SK-N-MC (cell line): Measurements from ENCODE around the gene TAB2.

Source experiments
- EZH2 ChIP-seq: fragments of 200-600 bp; sonication (generic); IDR thresholded peaks from one replicate; pipeline ENCODE4 v1.6.1; 2017; ENCODE audit warnings: antibody characterized with exemption
- FOXP2 ChIP-seq: optimal IDR thresholded peaks from 2 replicates; pipeline ENCODE3; 2011; ENCODE audit warnings: mild to moderate bottlenecking, moderate library complexity; ENCODE audit not compliant: insufficient read depth; ENCODE audit errors: extremely low read length, control extremely low read depth
- POLR2AphosphoS5 ChIP-seq: IDR thresholded peaks from 2 replicates; pipeline ENCODE4 v1.6.1; 2012; ENCODE audit warnings: mild to moderate bottlenecking, low read depth, low read length, borderline replicate concordance

DNA sequence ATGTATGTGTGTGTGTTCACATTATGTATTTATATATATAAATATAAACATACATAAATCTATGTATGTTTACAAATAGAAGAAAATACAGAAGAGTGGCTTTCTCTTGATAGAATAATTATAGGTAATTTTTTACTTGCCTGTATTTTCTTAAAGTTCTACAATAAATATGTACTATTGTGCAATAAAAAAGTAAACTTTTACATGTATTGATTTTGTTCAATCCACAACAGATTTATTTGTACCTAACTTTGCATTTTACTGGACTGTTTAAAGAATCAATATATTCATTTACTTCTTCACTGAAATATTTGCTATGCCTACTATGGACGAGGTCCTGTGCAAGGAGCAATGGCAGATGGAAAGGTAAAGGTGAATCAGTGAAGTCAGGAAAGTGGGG lies 14.0 kb upstream of the TAB2 start:
- TF ChIP-seq POLR2AphosphoS5, result no peak
- TF ChIP-seq EZH2, result no peak
- no peak for TF ChIP-seq FOXP2
